ENCODE results near the gene DGKI. TPM values are rescaled to one million over a fixed set of nuclear protein-coding genes. Genes with fewer than 3 reads are reported as not detected.

DGKI gene
- total and polyA plus RNA-seq, 2 of the 13 experiments (the other 11 are each of a cell fraction or from before 2014, with no cell fraction given) = 0.09 to 0.17 TPM

GRCh38 chr7:137371616-137372015, 475.2 kb downstream of the DGKI start:
- DNase-seq (ENCODE audit: low spot score) (no peak), ATAC-seq (no peak), FAIRE-seq (no peak)
- no peak overlapping the region for H3K9ac ChIP-seq (ENCODE audit: insufficient read depth, low read depth, low read length)
- CTCF ChIA-PET (ENCODE audit: low intra/inter-chr PET ratio, low total read pairs) = no interaction called here
- intact Hi-C loops (cut with micrococcal nuclease; ENCODE audit: unreplicated experiment) (no loop called here), in situ Hi-C loops (cut with HindIII; ENCODE audit: extremely low pct_ligation_motif_present, low pct_unique_long_range_greater_than_20kb) (no loop called here)
- no peaks in the 10 kb centered on the region for H3K9me3 ChIP-seq (ENCODE audit: low read length)
- POLR2A ChIA-PET = no interaction called here
- no TSS peak for BruUV-seq (replicated peaks)
- TF ChIP-seq FOSL2 (CRISPR knock-in tag; IDR thresholded peaks at IDR 0.05) = no peak
- TF ChIP-seq, protein P1, sequence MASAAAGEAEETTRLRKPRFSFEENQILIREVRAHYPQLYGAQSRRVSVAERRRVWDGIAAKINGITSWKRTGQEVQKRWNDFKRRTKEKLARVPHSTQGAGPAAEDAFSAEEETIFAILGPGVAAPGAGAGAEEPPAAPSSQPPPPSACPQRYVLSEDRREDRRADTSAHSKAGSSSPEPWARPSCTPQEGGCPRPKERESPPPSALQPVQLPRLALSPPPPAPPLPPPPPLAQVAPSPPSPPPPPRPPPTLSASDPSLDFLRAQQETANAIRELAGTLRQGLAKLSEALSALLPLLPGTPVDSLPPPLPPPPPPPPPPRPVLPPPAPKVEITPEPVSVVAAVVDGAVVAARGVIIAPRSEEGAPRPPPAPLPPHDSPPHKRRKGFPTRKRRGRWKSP (CRISPR knock-in tag; IDR thresholded peaks at IDR 0.05) = no peak
- TF ChIP-seq REL (CRISPR knock-in tag; conservative IDR thresholded peaks at IDR 0.05) = no peak
- no peak for TF ChIP-seq ZBTB10 (CRISPR knock-in tag; IDR thresholded peaks at IDR 0.05; ENCODE audit: borderline replicate concordance)
- no peak for TF ChIP-seq ZNF773 (CRISPR knock-in tag; IDR thresholded peaks at IDR 0.05; ENCODE audit: borderline replicate concordance)
- TF ChIP-seq ZFP62 (CRISPR knock-in tag; IDR thresholded peaks at IDR 0.05) = no peak
- no peak for TF ChIP-seq ZFAT (CRISPR knock-in tag; conservative IDR thresholded peaks at IDR 0.05)
- WGBS (ENCODE audit: low lambda C conversion rate) = 0% methylated on average over 2 of the region's 2 CpGs
- H3K27ac ChIP-seq (ENCODE audit: extremely low read length, insufficient read depth, low read length) = no peak overlapping the region
- H4K20me1 ChIP-seq (ENCODE audit: insufficient read depth, low read length) = no peaks in the 10 kb centered on the region
- H3K4me3 ChIP-seq (replicated peaks in 1 of 3; ENCODE audit: insufficient read depth in 1 of 3, low read depth in 2 of 3, low read length in 3 of 3) = no peak overlapping the region
- no peaks in the 10 kb centered on the region for H3K4me1 ChIP-seq (ENCODE audit: insufficient read depth, low read length)
- H3K79me2 ChIP-seq (ENCODE audit: insufficient read depth, low read length) = no peaks in the 10 kb centered on the region
- H3K4me2 ChIP-seq (ENCODE audit: low read depth, low read length) = no peak overlapping the region
- no peak overlapping the region for H2AFZ ChIP-seq (ENCODE audit: low read length)
- H3K27me3 ChIP-seq (ENCODE audit: control insufficient read depth in 1 of 2, insufficient read depth in 2 of 2, low read length in 2 of 2) = no peaks in the 10 kb centered on the region
- H3K36me3 ChIP-seq (replicated peaks in 1 of 2; ENCODE audit: control insufficient read depth in 1 of 2, insufficient read depth in 2 of 2, low read length in 2 of 2) = no peaks in the 10 kb centered on the region
